GM19238 (cell line): ENCODE data around the gene TET2.

Experiments
- DNase-seq: peaks from one replicate; pipeline ENCODE4 v3.0.0; 2011; ENCODE audit warnings: low spot score; ENCODE audit not compliant: insufficient read length

TET2 gene

GRCh38 chr4:105146276-105147015 lies at the start of gene TET2:
TSS of gene TET2 (plus strand) at chr4:105146876. CDS start at chr4:105233943, 87,067 bp downstream.
- DNase-seq, result peak; percentile 57

- no peak for DNase-seq
Observed at GRCh38 chr4:105102016-105102415, 44.7 kb upstream of the TET2 start.

GRCh38 chr4:105106426-105106825 lies 40.2 kb upstream of the TET2 start:
- no peak for DNase-seq

GRCh38 chr4:105107095-105107856 lies 39.4 kb upstream of the TET2 start:
- DNase-seq, result no peak

- no peak for DNase-seq
Observed at GRCh38 chr4:105108971-105109370, 37.7 kb upstream of the TET2 start.

- no peak for DNase-seq
Observed at GRCh38 chr4:105112274-105112673, 34.4 kb upstream of the TET2 start.

- DNase-seq, result no peak
Observed at GRCh38 chr4:105113800-105114199, 32.9 kb upstream of the TET2 start.

GRCh38 chr4:105116616-105117319 lies 29.9 kb upstream of the TET2 start:
- no peak for DNase-seq

GRCh38 chr4:105119356-105119755 lies 27.3 kb upstream of the TET2 start:
- no peak for DNase-seq

GRCh38 chr4:105120626-105121025 lies 26.1 kb upstream of the TET2 start:
- no peak for DNase-seq

GRCh38 chr4:105122350-105122749 lies 24.3 kb upstream of the TET2 start:
- DNase-seq, result no peak

- DNase-seq, result no peak
Observed at GRCh38 chr4:105126311-105127169, 20.1 kb upstream of the TET2 start.

- DNase-seq, result no peak
Observed at GRCh38 chr4:105127170-105127445, 19.6 kb upstream of the TET2 start.

GRCh38 chr4:105128208-105128607 lies 18.5 kb upstream of the TET2 start:
- DNase-seq, result no peak

GRCh38 chr4:105129286-105130040 lies 17.2 kb upstream of the TET2 start:
- DNase-seq, result no peak

- DNase-seq, result no peak
Observed at GRCh38 chr4:105130945-105131344, 15.7 kb upstream of the TET2 start.

- no peak for DNase-seq
Observed at GRCh38 chr4:105133976-105134375, 12.7 kb upstream of the TET2 start.

- DNase-seq, result no peak
Observed at GRCh38 chr4:105135785-105136184, 10.9 kb upstream of the TET2 start.

GRCh38 chr4:105137121-105137875 lies 9.4 kb upstream of the TET2 start:
- DNase-seq, result no peak

GRCh38 chr4:105139646-105140045 lies 7.0 kb upstream of the TET2 start:
- no peak for DNase-seq
